Prostate gland (tissue), 2 donors: ENCODE data around the gene PBX3. TPM values are rescaled to one million over a fixed set of nuclear protein-coding genes. Genes with fewer than 3 reads are reported as not detected.

Experiments
- DNase-seq: peaks from one replicate; pipeline ENCODE4 v3.0.0-alpha.2; 2019; ENCODE audit warnings: low spot score
- H3K27ac ChIP-seq, 2 donors: fragments of 200-600 bp; sonication (generic); 2 replicates each; pipeline ENCODE4 v1.5.1; 2017 to 2019
- H3K27me3 ChIP-seq: fragments of 200-600 bp; sonication (generic); replicated peaks from 2 replicates; pipeline ENCODE4 v1.5.1; 2019; ENCODE audit not compliant: insufficient read depth
- H3K36me3 ChIP-seq, 2 donors: fragments of 200-600 bp; sonication (generic); 1 replicate in 1 of 2; 2 replicates in 1 of 2; pipeline versions ENCODE4 v1.5.1 to v1.8.1; 2017 to 2019
- H3K4me1 ChIP-seq: fragments of 200-600 bp; sonication (generic); replicated peaks from 2 replicates; pipeline ENCODE4 v1.5.1; 2019
- H3K4me3 ChIP-seq, 2 donors: fragments of 200-600 bp; sonication (generic); 2 replicates each; pipeline ENCODE4 v1.5.1; 2017 to 2019
- H3K9me3 ChIP-seq: fragments of 200-600 bp; sonication (generic); 2 replicates; pipeline ENCODE4 v1.5.1; 2017
- CTCF ChIP-seq, 4 experiments: fragments of 200-600 bp in 2 of 4; fragments of 450-650 bp in 2 of 4; sonication (generic) in 2 of 4; IDR thresholded peaks; 1 replicate in 3 of 4; 2 replicates in 1 of 4; pipeline ENCODE4 v1.5.1; 2016 to 2019; ENCODE audit warnings: antibody characterized with exemption in 4 of 4, mild to moderate bottlenecking in 2 of 4, moderate library complexity in 2 of 4
- POLR2A ChIP-seq: fragments of 450-650 bp; IDR thresholded peaks from one replicate; pipeline ENCODE4 v1.6.1; 2016; ENCODE audit warnings: antibody characterized with exemption, mild to moderate bottlenecking
- POLR2AphosphoS5 ChIP-seq: sonication (generic); formaldehyde crosslinking; IDR thresholded peaks from one replicate; pipeline ENCODE4 v1.6.1; 2017; ENCODE audit warnings: antibody characterized with exemption
- WGBS: methylation state at CpG from one replicate; pipeline ENCODE4 v1.1.5; 2018; 5-methylcytosine and 5-hydroxymethylcytosine counted together
- intact Hi-C: fragments of 100-400 bp; cut with DNase I; formaldehyde crosslinking; loops from one replicate; pipeline ENCODE4 v1.14.2; 2022
- total RNA-seq, 2 donors: library from RNA; depleted of rRNA; stranded (reverse); fragments of >200 nt; gene quantifications; one replicate each; pipeline ENCODE4 v1.1.0, GENCODE V29; 2016

Gene PBX3
- total RNA-seq, 2 donors from 2014 or later = 48.5 to 77.6 TPM

GRCh38 chr9:125912667-125913066 is 165.5 kb downstream of the PBX3 start:
- Histone ChIP-seq H3K36me3 (no peaks in the 10 kb centered on the region), H3K9me3 (no peaks in the 10 kb centered on the region), H3K27ac (no peak overlapping the region), H3K4me1 (no peaks in the 10 kb centered on the region), H3K4me3 (no peak overlapping the region), H3K27me3 (no peaks in the 10 kb centered on the region)
- TF ChIP-seq POLR2A = no peak
- no peak for TF ChIP-seq POLR2AphosphoS5
- no peak for TF ChIP-seq CTCF (IDR thresholded peaks at IDR 0.05)
- DNase-seq = no peak
- intact Hi-C loops = no loop called here

GRCh38 chr9:125913551-125913950 is 166.4 kb downstream of the PBX3 start:
- H3K27ac ChIP-seq = no peak overlapping the region
- no peaks in the 10 kb centered on the region for H3K27me3 ChIP-seq
- no peak for DNase-seq
- 58% methylated on average over 2 of the region's 2 CpGs for WGBS
- TF ChIP-seq POLR2A (no peak), CTCF (IDR thresholded peaks at IDR 0.05) (no peak), POLR2AphosphoS5 (no peak)
- no peaks in the 10 kb centered on the region for H3K9me3 ChIP-seq
- H3K36me3 ChIP-seq = no peaks in the 10 kb centered on the region
- no peak overlapping the region for H3K4me3 ChIP-seq
- no peaks in the 10 kb centered on the region for H3K4me1 ChIP-seq
- intact Hi-C loops = no loop called here

- intact Hi-C loops = no loop called here
- TF ChIP-seq CTCF (IDR thresholded peaks at IDR 0.05) = no peak
- TF ChIP-seq POLR2A = no peak
- TF ChIP-seq POLR2AphosphoS5 = no peak
Measured at GRCh38 chr9:125914411-125914810, 167.2 kb downstream of the PBX3 start.

DNA sequence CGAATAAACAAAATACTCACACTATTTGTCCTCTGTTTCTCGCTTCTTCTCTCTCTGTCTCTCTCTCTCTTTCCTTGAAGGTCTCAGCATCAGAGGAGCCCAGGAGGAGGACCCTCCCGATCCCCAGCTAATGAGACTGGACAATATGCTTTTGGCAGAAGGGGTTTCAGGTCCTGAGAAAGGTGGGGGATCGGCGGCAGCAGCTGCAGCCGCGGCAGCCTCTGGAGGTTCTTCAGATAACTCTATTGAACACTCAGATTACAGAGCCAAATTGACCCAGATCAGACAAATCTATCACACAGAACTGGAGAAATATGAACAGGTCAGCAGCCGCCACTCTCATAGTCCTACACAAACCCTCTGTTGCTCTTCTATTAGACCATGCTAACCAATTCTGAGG is 168.4 kb downstream of the PBX3 start:
- intact Hi-C loops = no loop called here

More at GRCh38 chr9:125914411-125914810, 167.2 kb downstream of the PBX3 start:
- H3K27me3 ChIP-seq = no peaks in the 10 kb centered on the region
- H3K4me3 ChIP-seq = no peak overlapping the region
- DNase-seq = no peak
- H3K27ac ChIP-seq = no peak overlapping the region
- no peaks in the 10 kb centered on the region for H3K4me1 ChIP-seq
- WGBS = 71% methylated on average over 1 of the region's 1 CpG
- no peaks in the 10 kb centered on the region for H3K9me3 ChIP-seq
- no peaks in the 10 kb centered on the region for H3K36me3 ChIP-seq

More for the DNA sequence above, 168.4 kb downstream of the PBX3 start:
- Histone ChIP-seq H3K27ac (no peak overlapping the region), H3K4me3 (no peak overlapping the region), H3K9me3 (no peaks in the 10 kb centered on the region), H3K36me3 (no peaks in the 10 kb centered on the region), H3K27me3 (no peaks in the 10 kb centered on the region), H3K4me1 (no peaks in the 10 kb centered on the region)
- 96% methylated on average over 8 of the region's 8 CpGs for WGBS
- no peak for DNase-seq
- TF ChIP-seq POLR2AphosphoS5 (no peak), CTCF (IDR thresholded peaks at IDR 0.05) (no peak), POLR2A (no peak)
